ENCODE measurements around the gene HOXC6.
A peak's percentile ranks its signal among the peaks of the same experiment; 100 is the strongest.

HOXC6 gene

DNA sequence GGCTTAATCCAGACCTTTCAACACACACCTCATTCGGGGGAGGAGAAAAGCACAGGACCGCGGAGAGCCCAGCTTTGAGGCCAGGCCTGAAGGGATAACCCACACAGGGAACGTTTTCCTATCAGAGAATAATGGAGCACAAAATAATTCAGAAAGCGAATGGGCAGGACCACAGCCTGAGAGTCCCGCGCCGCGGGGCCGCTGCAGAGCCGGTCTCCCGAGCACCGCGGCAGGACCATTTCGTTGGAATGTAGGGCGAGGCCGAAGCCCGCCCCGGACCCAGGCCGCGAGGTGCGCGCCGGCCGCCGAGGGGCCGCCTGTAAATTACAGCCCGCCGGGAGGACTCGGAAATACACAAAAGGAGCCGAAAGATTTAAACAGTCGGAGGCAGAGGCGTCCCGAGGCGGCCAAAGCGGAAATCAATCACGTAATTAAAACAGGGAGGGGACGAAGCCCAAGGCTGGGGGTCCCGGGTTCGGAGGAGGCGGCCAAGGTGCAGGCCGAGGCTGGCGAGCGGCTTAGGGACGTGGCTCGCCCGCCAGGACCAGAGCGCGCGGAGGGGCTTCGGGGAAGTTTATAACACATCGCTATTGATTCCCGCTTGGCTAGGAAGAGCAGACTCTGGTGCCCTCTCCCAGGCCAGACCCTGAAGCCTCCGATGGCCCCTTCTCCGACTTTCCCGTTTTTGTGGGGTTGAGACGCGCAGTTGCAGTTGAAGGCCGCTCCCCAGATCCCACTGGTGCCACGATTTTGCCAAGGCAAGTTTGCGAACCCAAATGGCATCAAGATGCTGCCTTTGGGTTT, 19.1 kb downstream of the HOXC6 start:
- Histone ChIP-seq H3K27me3 (ENCODE audit: control insufficient read depth in 3 of 3, insufficient read depth in 3 of 3, low read depth in 1 of 3, low read length in 3 of 3) (peaks cover 45 to 100% (median 97%) of the 10 kb centered on the region in 3 experiments), H4K91ac (ENCODE audit: low read depth, low read length, poor library complexity) (no peak overlapping the region), H3K4me1 (ENCODE audit: control insufficient read depth in 2 of 2, insufficient read depth in 1 of 2, low read depth in 1 of 2, low read length in 2 of 2) (no peaks in the 10 kb centered on the region), H2BK12ac (ENCODE audit: low read length) (no peak overlapping the region), H4K8ac (ENCODE audit: low read depth, low read length) (no peak overlapping the region), H3K9me3 (replicated peaks in 1 of 2; ENCODE audit: control insufficient read depth in 2 of 2, insufficient read depth in 1 of 2, low read depth in 1 of 2, low read length in 2 of 2) (no peaks in the 10 kb centered on the region), H3K4ac (ENCODE audit: low read length) (no peak overlapping the region), H3K9ac (ENCODE audit: low read depth, low read length, poor library complexity) (no peak overlapping the region), H3K18ac (ENCODE audit: low read length) (no peak overlapping the region), H3K27ac (replicated peaks; ENCODE audit: low read length) (no peak overlapping the region), H2BK120ac (ENCODE audit: low read depth, low read length) (no peak overlapping the region), H2AFZ (ENCODE audit: low read length) (peak overlapping the region; percentile 72), H2BK15ac (ENCODE audit: low read length) (no peak overlapping the region), H3K23ac (ENCODE audit: low read depth, low read length, poor library complexity) (no peak overlapping the region), H2AK5ac (ENCODE audit: low read depth, low read length) (no peak overlapping the region), H2BK5ac (ENCODE audit: low read length) (no peak overlapping the region), H3K79me1 (ENCODE audit: low read depth, low read length) (no peaks in the 10 kb centered on the region), H3K4me2 (ENCODE audit: insufficient read depth, low read length, poor library complexity, severe bottlenecking) (no peak overlapping the region), H3K4me3 (ENCODE audit: low read length in 2 of 2) (no peak overlapping the region), H3K36me3 (replicated peaks in 1 of 2; ENCODE audit: control insufficient read depth in 2 of 2, insufficient read depth in 2 of 2, low read length in 2 of 2) (no peaks in the 10 kb centered on the region), H3K14ac (ENCODE audit: low read length) (no peak overlapping the region)
- no peak for DNase-seq (ENCODE audit: low spot score)
- WGBS, 2 donors (ENCODE audit: extremely low coverage in 2 of 2, insufficient read length in 2 of 2, insufficient replicate concordance in 1 of 2), result no CpG with 5 or more reads among the region's 61 CpGs

DNA sequence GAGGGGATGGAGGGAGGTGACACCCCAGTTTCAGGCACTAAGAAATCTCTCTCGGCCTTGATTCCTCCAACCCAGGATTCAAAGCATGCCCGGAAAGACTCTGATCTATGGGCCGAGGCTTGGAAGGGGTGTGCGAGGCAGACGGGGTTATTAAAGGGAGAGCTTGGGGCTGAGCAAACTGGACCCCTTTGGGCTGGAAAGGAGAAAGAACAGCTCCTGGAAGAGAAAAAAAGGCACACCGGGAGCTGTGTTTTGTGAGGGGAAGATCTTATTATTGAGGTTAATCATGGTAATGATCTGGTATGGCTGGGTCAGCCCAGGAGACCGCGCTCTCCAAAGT, 19.7 kb downstream of the HOXC6 start:
- Histone ChIP-seq H3K27ac (replicated peaks; ENCODE audit: low read length) (no peak overlapping the region), H2BK12ac (ENCODE audit: low read length) (no peak overlapping the region), H3K4me1 (ENCODE audit: control insufficient read depth in 2 of 2, insufficient read depth in 1 of 2, low read depth in 1 of 2, low read length in 2 of 2) (no peaks in the 10 kb centered on the region), H3K4ac (ENCODE audit: low read length) (no peak overlapping the region), H3K9ac (ENCODE audit: low read depth, low read length, poor library complexity) (no peak overlapping the region), H2BK15ac (ENCODE audit: low read length) (no peak overlapping the region), H3K23ac (ENCODE audit: low read depth, low read length, poor library complexity) (no peak overlapping the region), H3K27me3 (ENCODE audit: control insufficient read depth in 3 of 3, insufficient read depth in 3 of 3, low read depth in 1 of 3, low read length in 3 of 3) (peaks cover 50 to 100% (median 97%) of the 10 kb centered on the region in 3 experiments), H4K8ac (ENCODE audit: low read depth, low read length) (no peak overlapping the region), H2AK5ac (ENCODE audit: low read depth, low read length) (no peak overlapping the region), H3K79me1 (ENCODE audit: low read depth, low read length) (no peaks in the 10 kb centered on the region), H2BK120ac (ENCODE audit: low read depth, low read length) (no peak overlapping the region), H3K18ac (ENCODE audit: low read length) (no peak overlapping the region), H3K9me3 (replicated peaks in 1 of 2; ENCODE audit: control insufficient read depth in 2 of 2, insufficient read depth in 1 of 2, low read depth in 1 of 2, low read length in 2 of 2) (no peaks in the 10 kb centered on the region), H4K91ac (ENCODE audit: low read depth, low read length, poor library complexity) (no peak overlapping the region), H3K36me3 (replicated peaks in 1 of 2; ENCODE audit: control insufficient read depth in 2 of 2, insufficient read depth in 2 of 2, low read length in 2 of 2) (no peaks in the 10 kb centered on the region), H3K14ac (ENCODE audit: low read length) (no peak overlapping the region), H3K4me3 (ENCODE audit: low read length in 2 of 2) (no peak overlapping the region), H2AFZ (ENCODE audit: low read length) (no peak overlapping the region), H3K4me2 (ENCODE audit: insufficient read depth, low read length, poor library complexity, severe bottlenecking) (no peak overlapping the region), H2BK5ac (ENCODE audit: low read length) (no peak overlapping the region)
- no CpG with 5 or more reads among the region's 8 CpGs for WGBS, 2 donors (ENCODE audit: extremely low coverage in 2 of 2, insufficient read length in 2 of 2, insufficient replicate concordance in 1 of 2)
- no peak for DNase-seq (ENCODE audit: low spot score)

DNA sequence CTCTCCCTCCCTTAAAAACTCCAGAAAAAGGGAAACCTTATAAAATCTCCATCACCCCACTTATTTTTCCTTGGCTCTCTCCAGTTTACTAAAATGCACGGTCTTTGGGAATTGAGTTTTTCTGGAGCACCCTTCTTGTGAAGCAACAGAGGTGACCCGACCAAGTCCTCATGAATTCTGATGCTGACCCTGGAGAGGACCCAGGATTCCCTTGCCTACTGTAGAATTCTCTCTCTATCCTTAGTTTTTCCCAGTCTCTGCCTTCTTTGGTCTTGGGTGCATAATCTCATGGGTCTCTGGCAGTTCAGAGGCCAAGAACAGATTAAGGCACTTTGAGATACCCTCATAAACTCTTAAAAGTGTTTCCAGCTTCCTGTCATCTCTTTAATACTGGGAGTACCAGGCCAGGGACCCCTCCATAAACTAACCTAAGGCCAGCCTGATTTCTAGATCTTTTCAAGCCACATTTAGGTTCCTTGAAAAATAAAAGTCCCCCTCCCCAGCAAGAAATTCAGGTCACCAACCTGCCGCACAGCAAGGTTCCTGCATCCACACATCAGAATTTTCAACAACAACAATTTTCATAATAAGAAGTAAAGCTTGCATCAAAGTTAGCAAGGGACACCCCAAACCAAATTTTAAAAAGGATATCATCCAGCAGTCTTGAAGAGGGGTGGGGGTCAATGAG, 20.3 kb downstream of the HOXC6 start:
- Histone ChIP-seq H3K18ac (ENCODE audit: low read length) (no peak overlapping the region), H3K4me1 (ENCODE audit: control insufficient read depth in 2 of 2, insufficient read depth in 1 of 2, low read depth in 1 of 2, low read length in 2 of 2) (no peaks in the 10 kb centered on the region), H2BK12ac (ENCODE audit: low read length) (no peak overlapping the region), H3K79me1 (ENCODE audit: low read depth, low read length) (no peaks in the 10 kb centered on the region), H3K4me3 (ENCODE audit: low read length in 2 of 2) (no peak overlapping the region), H3K4ac (ENCODE audit: low read length) (no peak overlapping the region), H3K9me3 (replicated peaks in 1 of 2; ENCODE audit: control insufficient read depth in 2 of 2, insufficient read depth in 1 of 2, low read depth in 1 of 2, low read length in 2 of 2) (no peaks in the 10 kb centered on the region), H4K8ac (ENCODE audit: low read depth, low read length) (no peak overlapping the region), H3K27ac (replicated peaks; ENCODE audit: low read length) (no peak overlapping the region), H3K9ac (ENCODE audit: low read depth, low read length, poor library complexity) (no peak overlapping the region), H3K4me2 (ENCODE audit: insufficient read depth, low read length, poor library complexity, severe bottlenecking) (no peak overlapping the region), H3K14ac (ENCODE audit: low read length) (no peak overlapping the region), H3K36me3 (replicated peaks in 1 of 2; ENCODE audit: control insufficient read depth in 2 of 2, insufficient read depth in 2 of 2, low read length in 2 of 2) (no peaks in the 10 kb centered on the region), H3K23ac (ENCODE audit: low read depth, low read length, poor library complexity) (no peak overlapping the region), H2AFZ (ENCODE audit: low read length) (no peak overlapping the region), H4K91ac (ENCODE audit: low read depth, low read length, poor library complexity) (no peak overlapping the region), H3K27me3 (ENCODE audit: control insufficient read depth in 3 of 3, insufficient read depth in 3 of 3, low read depth in 1 of 3, low read length in 3 of 3) (peaks cover 57 to 100% (median 97%) of the 10 kb centered on the region in 3 experiments), H2BK5ac (ENCODE audit: low read length) (no peak overlapping the region), H2BK15ac (ENCODE audit: low read length) (no peak overlapping the region), H2BK120ac (ENCODE audit: low read depth, low read length) (no peak overlapping the region), H2AK5ac (ENCODE audit: low read depth, low read length) (no peak overlapping the region)
- no CpG with 5 or more reads among the region's 3 CpGs for WGBS, 2 donors (ENCODE audit: extremely low coverage in 2 of 2, insufficient read length in 2 of 2, insufficient replicate concordance in 1 of 2)
- DNase-seq (ENCODE audit: low spot score), result no peak

DNA sequence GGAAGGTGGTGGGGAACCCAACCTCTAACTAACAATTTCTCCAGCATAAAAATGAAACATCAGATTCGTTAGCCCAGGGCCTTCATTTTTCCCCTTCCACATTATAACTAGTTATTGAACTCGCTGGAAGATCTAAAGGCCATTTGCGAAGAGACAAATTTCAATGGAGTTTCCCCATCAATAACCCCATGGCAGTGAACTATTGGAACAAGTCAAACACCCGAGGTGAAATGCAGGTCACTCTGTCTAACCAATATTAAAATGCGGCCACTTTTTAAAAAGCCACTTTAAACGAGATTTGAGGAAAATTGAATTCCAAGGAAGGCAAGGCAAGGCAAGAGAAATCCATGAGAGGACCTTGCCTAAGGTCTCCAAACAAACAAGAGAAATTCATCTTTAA, 20.9 kb downstream of the HOXC6 start:
- no peak overlapping the region for H3K14ac ChIP-seq (ENCODE audit: low read length)
- no CpG with 5 or more reads among the region's 6 CpGs for WGBS, 2 donors (ENCODE audit: extremely low coverage in 2 of 2, insufficient read length in 2 of 2, insufficient replicate concordance in 1 of 2)
- no peak overlapping the region for H3K4me2 ChIP-seq (ENCODE audit: insufficient read depth, low read length, poor library complexity, severe bottlenecking)
- H2BK12ac ChIP-seq (ENCODE audit: low read length), result no peak overlapping the region
- H3K4me1 ChIP-seq (ENCODE audit: control insufficient read depth in 2 of 2, insufficient read depth in 1 of 2, low read depth in 1 of 2, low read length in 2 of 2), result no peaks in the 10 kb centered on the region
- no peak for DNase-seq (ENCODE audit: low spot score)
- no peaks in the 10 kb centered on the region for H3K79me1 ChIP-seq (ENCODE audit: low read depth, low read length)
- no peaks in the 10 kb centered on the region for H3K36me3 ChIP-seq (replicated peaks in 1 of 2; ENCODE audit: control insufficient read depth in 2 of 2, insufficient read depth in 2 of 2, low read length in 2 of 2)
- no peak overlapping the region for H3K23ac ChIP-seq (ENCODE audit: low read depth, low read length, poor library complexity)
- no peak overlapping the region for H3K9ac ChIP-seq (ENCODE audit: low read depth, low read length, poor library complexity)
- H3K9me3 ChIP-seq (replicated peaks in 1 of 2; ENCODE audit: control insufficient read depth in 2 of 2, insufficient read depth in 1 of 2, low read depth in 1 of 2, low read length in 2 of 2), result no peaks in the 10 kb centered on the region
- no peak overlapping the region for H4K91ac ChIP-seq (ENCODE audit: low read depth, low read length, poor library complexity)
- no peak overlapping the region for H2BK15ac ChIP-seq (ENCODE audit: low read length)
- no peak overlapping the region for H2BK120ac ChIP-seq (ENCODE audit: low read depth, low read length)
- H2AK5ac ChIP-seq (ENCODE audit: low read depth, low read length), result no peak overlapping the region
- H3K27ac ChIP-seq (replicated peaks; ENCODE audit: low read length), result no peak overlapping the region
- H3K18ac ChIP-seq (ENCODE audit: low read length), result no peak overlapping the region
- H3K4me3 ChIP-seq (ENCODE audit: low read length in 2 of 2), result no peak overlapping the region
- H2BK5ac ChIP-seq (ENCODE audit: low read length), result no peak overlapping the region
- no peak overlapping the region for H4K8ac ChIP-seq (ENCODE audit: low read depth, low read length)
- no peak overlapping the region for H2AFZ ChIP-seq (ENCODE audit: low read length)
- no peak overlapping the region for H3K4ac ChIP-seq (ENCODE audit: low read length)
- H3K27me3 ChIP-seq (ENCODE audit: control insufficient read depth in 3 of 3, insufficient read depth in 3 of 3, low read depth in 1 of 3, low read length in 3 of 3), result peaks cover 60 to 100% (median 97%) of the 10 kb centered on the region in 3 experiments
